HG03135 (cell line): ENCODE measurements around the gene TTPAL.
A peak's percentile ranks its signal among the peaks of the same experiment; 100 is the strongest.

Experiments used
- ATAC-seq: cut with Tn5 transposase; IDR thresholded peaks from one replicate; pipeline ENCODE4 v1.9.1; 2021; ENCODE audit warnings: mild to moderate bottlenecking, moderate library complexity; ENCODE audit not compliant: unreplicated experiment

The TTPAL gene

GRCh38 chr20:44475694-44476560 lies at the start of gene TTPAL:
TTPAL (plus strand) TSS chr20:44475874; CDS start chr20:44480000, 4,126 bp downstream.
- ATAC-seq: peak; percentile 94

- no peak for ATAC-seq
These were observed 49.8 kb upstream of the TTPAL start for GRCh38 chr20:44425923-44426322.

- no peak for ATAC-seq
These were observed 48.5 kb upstream of the TTPAL start for GRCh38 chr20:44426879-44427790.

GRCh38 chr20:44427804-44428173 lies 47.9 kb upstream of the TTPAL start:
- ATAC-seq: no peak

- no peak for ATAC-seq
These were observed 47.3 kb upstream of the TTPAL start for GRCh38 chr20:44428174-44429016.

GRCh38 chr20:44429017-44429339 lies 46.7 kb upstream of the TTPAL start:
- no peak for ATAC-seq

GRCh38 chr20:44429419-44430269 lies 46.0 kb upstream of the TTPAL start:
- ATAC-seq: no peak

- no peak for ATAC-seq
These were observed 45.2 kb upstream of the TTPAL start for GRCh38 chr20:44430270-44431065.

GRCh38 chr20:44431118-44431501 lies 44.6 kb upstream of the TTPAL start:
- ATAC-seq: no peak

GRCh38 chr20:44431502-44432234 lies 44.0 kb upstream of the TTPAL start:
- no peak for ATAC-seq

- ATAC-seq: no peak
These were observed 42.8 kb upstream of the TTPAL start for GRCh38 chr20:44432618-44433577.

- no peak for ATAC-seq
These were observed 41.7 kb upstream of the TTPAL start for GRCh38 chr20:44433751-44434538.

- no peak for ATAC-seq
These were observed 39.9 kb upstream of the TTPAL start for GRCh38 chr20:44435630-44436335.

- no peak for ATAC-seq
These were observed 39.3 kb upstream of the TTPAL start for GRCh38 chr20:44436393-44436792.

GRCh38 chr20:44437497-44437896 lies 38.2 kb upstream of the TTPAL start:
- no peak for ATAC-seq

GRCh38 chr20:44438782-44439181 lies 36.9 kb upstream of the TTPAL start:
- no peak for ATAC-seq
